Measurements from ENCODE around the gene COL27A1.

Gene COL27A1

GRCh38 chr9:114291886-114292590 is 136.7 kb downstream of the COL27A1 start:
- Histone ChIP-seq H3K27me3 (ENCODE audit: insufficient read depth, low read length) (no peaks in the 10 kb centered on the region), H3K4me1 (ENCODE audit: control insufficient read depth, insufficient read depth, low read length, unreplicated experiment) (no peaks in the 10 kb centered on the region), H3K79me2 (ENCODE audit: control insufficient read depth, insufficient read depth, low read length, unreplicated experiment) (no peaks in the 10 kb centered on the region), H2AFZ (ENCODE audit: low read length, unreplicated experiment) (no peak overlapping the region), H3K36me3 (ENCODE audit: insufficient read depth, low read length) (peaks cover 26% of the 10 kb centered on the region), H3K27ac (ENCODE audit: low read depth, low read length) (no peak overlapping the region), H3K4me3 (ENCODE audit: low read depth, low read length) (no peak overlapping the region)

GRCh38 chr9:114294664-114295063 is 139.3 kb downstream of the COL27A1 start:
- no peaks in the 10 kb centered on the region for H3K4me1 ChIP-seq (ENCODE audit: control insufficient read depth, insufficient read depth, low read length, unreplicated experiment)
- H3K36me3 ChIP-seq (ENCODE audit: insufficient read depth, low read length): peaks cover 26% of the 10 kb centered on the region
- H3K4me3 ChIP-seq (ENCODE audit: low read depth, low read length): no peak overlapping the region
- H2AFZ ChIP-seq (ENCODE audit: low read length, unreplicated experiment): no peak overlapping the region
- H3K27ac ChIP-seq (ENCODE audit: low read depth, low read length): no peak overlapping the region
- H3K27me3 ChIP-seq (ENCODE audit: insufficient read depth, low read length): no peaks in the 10 kb centered on the region
- H3K79me2 ChIP-seq (ENCODE audit: control insufficient read depth, insufficient read depth, low read length, unreplicated experiment): no peaks in the 10 kb centered on the region

DNA sequence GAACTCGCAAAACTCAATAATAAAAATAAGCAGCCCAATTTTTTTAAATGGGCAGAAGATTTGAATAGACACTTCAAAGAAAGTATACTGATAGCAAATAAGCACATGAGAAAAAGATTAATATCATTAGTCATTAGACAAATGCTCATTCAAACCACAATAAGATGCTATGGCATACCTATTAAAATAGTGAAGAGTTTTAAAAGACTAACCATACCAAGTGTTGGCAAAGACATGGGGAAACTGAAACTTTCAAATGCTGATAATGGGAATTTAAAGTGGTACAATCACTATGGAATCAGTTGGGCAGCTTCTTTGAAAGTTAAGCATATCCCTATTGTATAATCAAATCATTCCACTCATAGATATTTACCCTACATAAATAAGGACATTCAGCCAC is 141.0 kb downstream of the COL27A1 start:
- no peaks in the 10 kb centered on the region for H3K79me2 ChIP-seq (ENCODE audit: control insufficient read depth, insufficient read depth, low read length, unreplicated experiment)
- no peak overlapping the region for H2AFZ ChIP-seq (ENCODE audit: low read length, unreplicated experiment)
- H3K4me3 ChIP-seq (ENCODE audit: low read depth, low read length): no peak overlapping the region
- H3K27me3 ChIP-seq (ENCODE audit: insufficient read depth, low read length): no peaks in the 10 kb centered on the region
- no peak overlapping the region for H3K27ac ChIP-seq (ENCODE audit: low read depth, low read length)
- H3K4me1 ChIP-seq (ENCODE audit: control insufficient read depth, insufficient read depth, low read length, unreplicated experiment): no peaks in the 10 kb centered on the region
- peaks cover 26% of the 10 kb centered on the region for H3K36me3 ChIP-seq (ENCODE audit: insufficient read depth, low read length)

DNA sequence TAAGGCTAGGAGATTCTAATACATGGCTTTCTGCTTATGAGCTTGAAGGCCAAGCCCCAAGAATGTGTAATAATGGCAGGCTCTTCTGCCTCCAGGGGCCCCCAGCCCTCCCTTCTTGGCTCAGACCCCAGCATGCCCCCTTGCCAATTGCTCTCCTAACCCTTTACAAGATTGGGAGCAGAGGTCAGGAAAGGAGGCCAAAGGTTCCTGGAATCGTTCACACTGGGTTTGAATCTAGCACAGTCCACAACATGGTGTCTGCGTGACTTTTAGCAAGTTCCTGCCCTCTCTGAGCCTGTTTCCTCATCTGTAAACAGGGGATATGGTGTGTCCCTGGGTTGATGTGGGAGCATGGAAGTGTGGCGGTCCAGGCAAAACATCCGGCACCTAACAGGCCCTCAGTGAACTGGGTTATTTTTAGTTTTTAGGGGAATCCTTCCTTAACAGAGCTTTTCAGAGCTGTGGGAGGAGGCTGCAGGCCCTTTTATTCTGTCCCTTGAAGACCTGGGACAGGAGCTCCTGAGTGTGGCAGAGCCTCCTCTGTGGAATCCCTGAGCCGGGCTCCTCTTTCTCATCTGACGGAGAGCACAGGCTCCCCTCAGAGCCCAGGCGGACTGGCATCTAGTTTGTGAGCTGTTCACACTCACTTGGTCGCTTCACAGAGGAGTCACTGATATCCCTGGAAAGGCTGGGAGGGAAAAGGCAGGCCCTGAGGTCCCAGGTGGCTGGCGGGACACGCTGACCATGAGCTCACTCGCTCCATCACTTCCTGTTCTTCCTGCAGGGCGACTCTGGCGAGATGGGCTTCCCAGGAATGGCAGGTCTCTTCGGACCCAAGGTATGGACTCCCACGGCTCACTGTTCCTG is 144.2 kb downstream of the COL27A1 start:
- no peak overlapping the region for H2AFZ ChIP-seq (ENCODE audit: low read length, unreplicated experiment)
- H3K36me3 ChIP-seq (ENCODE audit: insufficient read depth, low read length): peaks cover 21% of the 10 kb centered on the region

GRCh38 chr9:114300153-114300845 is 145.0 kb downstream of the COL27A1 start:
- no peaks in the 10 kb centered on the region for H3K4me1 ChIP-seq (ENCODE audit: control insufficient read depth, insufficient read depth, low read length, unreplicated experiment)
- H3K36me3 ChIP-seq (ENCODE audit: insufficient read depth, low read length): peaks cover 14% of the 10 kb centered on the region
- H3K27ac ChIP-seq (ENCODE audit: low read depth, low read length): no peak overlapping the region
- no peaks in the 10 kb centered on the region for H3K27me3 ChIP-seq (ENCODE audit: insufficient read depth, low read length)
- no peak overlapping the region for H3K4me3 ChIP-seq (ENCODE audit: low read depth, low read length)
- no peaks in the 10 kb centered on the region for H3K79me2 ChIP-seq (ENCODE audit: control insufficient read depth, insufficient read depth, low read length, unreplicated experiment)
- H2AFZ ChIP-seq (ENCODE audit: low read length, unreplicated experiment): no peak overlapping the region

More for the DNA sequence above, 144.2 kb downstream of the COL27A1 start:
- H3K4me1 ChIP-seq (ENCODE audit: control insufficient read depth, insufficient read depth, low read length, unreplicated experiment): no peaks in the 10 kb centered on the region
- no peak overlapping the region for H3K4me3 ChIP-seq (ENCODE audit: low read depth, low read length)
- no peaks in the 10 kb centered on the region for H3K79me2 ChIP-seq (ENCODE audit: control insufficient read depth, insufficient read depth, low read length, unreplicated experiment)
- H3K27me3 ChIP-seq (ENCODE audit: insufficient read depth, low read length): no peaks in the 10 kb centered on the region
- no peak overlapping the region for H3K27ac ChIP-seq (ENCODE audit: low read depth, low read length)

- H2AFZ ChIP-seq (ENCODE audit: low read length, unreplicated experiment): no peak overlapping the region
- no peak overlapping the region for H3K4me3 ChIP-seq (ENCODE audit: low read depth, low read length)
- H3K27me3 ChIP-seq (ENCODE audit: insufficient read depth, low read length): no peaks in the 10 kb centered on the region
- peaks cover 6% of the 10 kb centered on the region for H3K36me3 ChIP-seq (ENCODE audit: insufficient read depth, low read length)
- H3K4me1 ChIP-seq (ENCODE audit: control insufficient read depth, insufficient read depth, low read length, unreplicated experiment): no peaks in the 10 kb centered on the region
- H3K79me2 ChIP-seq (ENCODE audit: control insufficient read depth, insufficient read depth, low read length, unreplicated experiment): no peaks in the 10 kb centered on the region
- H3K27ac ChIP-seq (ENCODE audit: low read depth, low read length): no peak overlapping the region
Measured at GRCh38 chr9:114300846-114301797, 145.8 kb downstream of the COL27A1 start.

DNA sequence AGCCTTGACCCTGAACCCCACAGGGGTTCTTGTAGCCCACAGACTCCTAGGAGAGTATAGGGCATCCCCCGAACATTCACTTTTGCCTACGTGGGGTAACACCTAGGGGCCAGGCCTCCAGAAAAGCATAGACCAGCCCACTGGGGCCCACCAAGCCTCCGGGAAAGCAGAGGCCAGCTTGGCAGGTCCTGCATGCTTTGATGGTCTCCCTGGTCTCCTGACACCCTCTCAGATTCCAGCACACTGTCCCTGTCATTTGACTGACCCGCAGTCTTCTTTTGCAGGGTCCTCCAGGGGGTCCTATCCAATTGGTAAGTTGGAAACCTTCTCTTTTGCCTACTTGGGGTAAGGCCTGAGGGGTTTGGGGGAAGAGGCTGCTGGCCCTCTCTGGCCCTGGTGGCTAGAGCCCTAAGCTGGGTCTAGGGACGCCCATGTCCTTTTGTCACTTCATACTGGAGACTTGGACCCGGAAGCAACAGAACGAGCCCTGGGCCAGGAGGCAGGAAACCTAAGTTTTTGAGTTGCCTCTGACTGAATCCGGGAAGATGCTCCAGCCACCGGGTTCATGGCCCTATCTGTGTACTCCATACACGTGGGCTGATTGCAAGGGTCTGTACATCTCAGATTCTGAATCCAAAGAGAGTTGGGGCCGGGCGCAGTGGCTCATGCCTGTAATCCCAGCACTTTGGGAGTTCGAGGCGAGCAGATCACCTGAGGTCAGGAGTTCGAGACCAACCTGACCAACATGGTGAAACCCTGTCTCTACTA is 146.6 kb downstream of the COL27A1 start:
- H3K36me3 ChIP-seq (ENCODE audit: insufficient read depth, low read length): no peaks in the 10 kb centered on the region
- H3K4me3 ChIP-seq (ENCODE audit: low read depth, low read length): no peak overlapping the region
- no peak overlapping the region for H2AFZ ChIP-seq (ENCODE audit: low read length, unreplicated experiment)
- no peaks in the 10 kb centered on the region for H3K4me1 ChIP-seq (ENCODE audit: control insufficient read depth, insufficient read depth, low read length, unreplicated experiment)
- no peaks in the 10 kb centered on the region for H3K79me2 ChIP-seq (ENCODE audit: control insufficient read depth, insufficient read depth, low read length, unreplicated experiment)
- no peak overlapping the region for H3K27ac ChIP-seq (ENCODE audit: low read depth, low read length)
- H3K27me3 ChIP-seq (ENCODE audit: insufficient read depth, low read length): no peaks in the 10 kb centered on the region

- Histone ChIP-seq H3K27ac (ENCODE audit: low read depth, low read length) (no peak overlapping the region), H2AFZ (ENCODE audit: low read length, unreplicated experiment) (no peak overlapping the region), H3K27me3 (ENCODE audit: insufficient read depth, low read length) (no peaks in the 10 kb centered on the region), H3K79me2 (ENCODE audit: control insufficient read depth, insufficient read depth, low read length, unreplicated experiment) (no peaks in the 10 kb centered on the region), H3K4me3 (ENCODE audit: low read depth, low read length) (no peak overlapping the region), H3K36me3 (ENCODE audit: insufficient read depth, low read length) (no peaks in the 10 kb centered on the region), H3K4me1 (ENCODE audit: control insufficient read depth, insufficient read depth, low read length, unreplicated experiment) (no peaks in the 10 kb centered on the region)
Measured at GRCh38 chr9:114302727-114303126, 147.4 kb downstream of the COL27A1 start.

- no peak overlapping the region for H2AFZ ChIP-seq (ENCODE audit: low read length, unreplicated experiment)
- no peaks in the 10 kb centered on the region for H3K36me3 ChIP-seq (ENCODE audit: insufficient read depth, low read length)
- H3K27ac ChIP-seq (ENCODE audit: low read depth, low read length): no peak overlapping the region
- no peaks in the 10 kb centered on the region for H3K79me2 ChIP-seq (ENCODE audit: control insufficient read depth, insufficient read depth, low read length, unreplicated experiment)
- H3K27me3 ChIP-seq (ENCODE audit: insufficient read depth, low read length): no peaks in the 10 kb centered on the region
- no peaks in the 10 kb centered on the region for H3K4me1 ChIP-seq (ENCODE audit: control insufficient read depth, insufficient read depth, low read length, unreplicated experiment)
- H3K4me3 ChIP-seq (ENCODE audit: low read depth, low read length): no peak overlapping the region
Measured at GRCh38 chr9:114303571-114303970, 148.2 kb downstream of the COL27A1 start.

Measured in ACC112 (cell line).